Measurements from ENCODE around the gene BSDC1.

BSDC1 gene

GRCh38 chr1:32394890-32395432, 720 bp upstream of the BSDC1 start:
- no peak for DNase-seq (ENCODE audit: low read depth in 3 of 3)

GRCh38 chr1:32393832-32394140, 455 bp downstream of the BSDC1 start:
- no peak for DNase-seq (ENCODE audit: low read depth in 3 of 3)

GRCh38 chr1:32393136-32393535, 1.1 kb downstream of the BSDC1 start:
- DNase-seq (ENCODE audit: low read depth in 3 of 3), result no peak

- no peak for DNase-seq (ENCODE audit: low read depth in 3 of 3)
Measured at GRCh38 chr1:32392325-32392724, 1.9 kb downstream of the BSDC1 start.

- DNase-seq (ENCODE audit: low read depth in 3 of 3), result no peak
Measured at GRCh38 chr1:32390904-32391870, 3.1 kb downstream of the BSDC1 start.

- DNase-seq (ENCODE audit: low read depth in 3 of 3), result no peak
Measured at GRCh38 chr1:32388641-32389040, 5.6 kb downstream of the BSDC1 start.

GRCh38 chr1:32386676-32387392, 7.4 kb downstream of the BSDC1 start:
- DNase-seq (ENCODE audit: low read depth in 3 of 3), result no peak

- DNase-seq (ENCODE audit: low read depth in 3 of 3), result no peak
Measured at GRCh38 chr1:32380057-32380456, 14.2 kb downstream of the BSDC1 start.

GRCh38 chr1:32377541-32378220, 16.6 kb downstream of the BSDC1 start:
- no peak for DNase-seq (ENCODE audit: low read depth in 3 of 3)

GRCh38 chr1:32376199-32376598, 18.0 kb downstream of the BSDC1 start:
- DNase-seq (ENCODE audit: low read depth in 3 of 3), result no peak

- no peak for DNase-seq (ENCODE audit: low read depth in 3 of 3)
Measured at GRCh38 chr1:32373996-32374592, 20.1 kb downstream of the BSDC1 start.

GRCh38 chr1:32372149-32372756, 22.0 kb downstream of the BSDC1 start:
- no peak for DNase-seq (ENCODE audit: low read depth in 3 of 3)

GRCh38 chr1:32367912-32368635, 26.2 kb downstream of the BSDC1 start:
- DNase-seq (ENCODE audit: low read depth in 3 of 3), result no peak

- no peak for DNase-seq (ENCODE audit: low read depth in 3 of 3)
Measured at GRCh38 chr1:32365445-32365844, 28.8 kb downstream of the BSDC1 start.

GRCh38 chr1:32364836-32365235, 29.4 kb downstream of the BSDC1 start:
- DNase-seq (ENCODE audit: low read depth in 3 of 3), result no peak

- DNase-seq (ENCODE audit: low read depth in 3 of 3), result no peak
Measured at GRCh38 chr1:32363713-32364112, 30.5 kb downstream of the BSDC1 start.

GRCh38 chr1:32362474-32363313, 31.5 kb downstream of the BSDC1 start, which contains the start of the genes FAM229A and TSSK3:
Gene FAM229A (minus strand): TSS chr1:32362485. CDS start chr1:32362091, 394 bp downstream.
Gene TSSK3 (plus strand): TSS chr1:32362539. CDS start chr1:32362702, 163 bp downstream.
- no peak for DNase-seq (ENCODE audit: low read depth in 3 of 3)

- peak in 1 of 3 experiments; percentile 13 for DNase-seq (ENCODE audit: low read depth in 3 of 3)
Measured at GRCh38 chr1:32361674-32362473, 32.4 kb downstream of the BSDC1 start.

GRCh38 chr1:32361308-32361673, 33.0 kb downstream of the BSDC1 start:
- DNase-seq (ENCODE audit: low read depth in 3 of 3), result no peak

Measured in stimulated activated CD4-positive, alpha-beta T cell treated with anti-CD3 and anti-CD28 coated beads, TNF-alpha, amount 100 ng/mL, for 4 hours (primary cell).